Astrocyte of the spinal cord (primary cell): ENCODE measurements around the gene PTPRD.

Source experiments
- DNase-seq: peaks from one replicate; pipeline ENCODE4 v3.0.0; 2011; ENCODE audit warnings: low read depth, low spot score
- H3K4me3 ChIP-seq: 2 replicates; pipeline ENCODE4 v1.5.1; 2011; ENCODE audit warnings: low read depth, mild to moderate bottlenecking, low read length, moderate library complexity
- CTCF ChIP-seq: IDR thresholded peaks from 2 replicates; pipeline ENCODE4 v1.5.1; 2012; ENCODE audit warnings: low read depth, mild to moderate bottlenecking, low read length, inconsistent platforms
- in situ Hi-C: cut with HindIII; loops from 2 replicates; pipeline ENCODE4 v1.10.0; 2017; ENCODE audit warnings: low sequenced_read_pairs

Gene PTPRD

GRCh38 chr9:8887369-8887768 is 1725.4 kb downstream of the PTPRD start:
- no peak for TF ChIP-seq CTCF
- no peak overlapping the region for H3K4me3 ChIP-seq
- in situ Hi-C loops: no loop called here
- DNase-seq: no peak

DNA sequence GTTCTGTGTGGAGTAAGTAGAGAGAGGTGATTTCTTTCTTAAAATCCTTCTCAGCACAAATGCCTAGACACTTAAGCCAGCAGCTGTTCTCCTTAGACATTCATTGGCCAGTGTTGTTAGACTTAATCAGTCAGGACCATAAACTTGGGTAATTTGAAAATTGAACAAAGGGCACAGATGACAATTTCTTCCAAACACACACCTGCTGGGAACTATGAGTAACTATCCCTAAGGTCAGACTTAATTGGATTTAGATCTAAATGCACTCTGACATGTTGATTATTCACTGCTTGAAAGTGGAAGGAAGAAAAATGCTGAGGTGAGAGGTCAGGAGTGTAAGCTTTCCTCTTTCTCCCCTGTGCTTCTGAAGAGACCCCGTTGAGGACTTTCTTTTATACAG is 1729.5 kb downstream of the PTPRD start:
- no peak overlapping the region for H3K4me3 ChIP-seq

GRCh38 chr9:8880060-8880459 is 1732.7 kb downstream of the PTPRD start:
- no peak for DNase-seq
- TF ChIP-seq CTCF: no peak
- in situ Hi-C loops: no loop called here
- no peak overlapping the region for H3K4me3 ChIP-seq

More for the DNA sequence above, 1729.5 kb downstream of the PTPRD start:
- in situ Hi-C loops: no loop called here
- no peak for DNase-seq
- TF ChIP-seq CTCF: no peak

- TF ChIP-seq CTCF: no peak
- H3K4me3 ChIP-seq: no peak overlapping the region
- no peak for DNase-seq
- in situ Hi-C loops: no loop called here
Observed at GRCh38 chr9:8879284-8879683, 1733.5 kb downstream of the PTPRD start.

DNA sequence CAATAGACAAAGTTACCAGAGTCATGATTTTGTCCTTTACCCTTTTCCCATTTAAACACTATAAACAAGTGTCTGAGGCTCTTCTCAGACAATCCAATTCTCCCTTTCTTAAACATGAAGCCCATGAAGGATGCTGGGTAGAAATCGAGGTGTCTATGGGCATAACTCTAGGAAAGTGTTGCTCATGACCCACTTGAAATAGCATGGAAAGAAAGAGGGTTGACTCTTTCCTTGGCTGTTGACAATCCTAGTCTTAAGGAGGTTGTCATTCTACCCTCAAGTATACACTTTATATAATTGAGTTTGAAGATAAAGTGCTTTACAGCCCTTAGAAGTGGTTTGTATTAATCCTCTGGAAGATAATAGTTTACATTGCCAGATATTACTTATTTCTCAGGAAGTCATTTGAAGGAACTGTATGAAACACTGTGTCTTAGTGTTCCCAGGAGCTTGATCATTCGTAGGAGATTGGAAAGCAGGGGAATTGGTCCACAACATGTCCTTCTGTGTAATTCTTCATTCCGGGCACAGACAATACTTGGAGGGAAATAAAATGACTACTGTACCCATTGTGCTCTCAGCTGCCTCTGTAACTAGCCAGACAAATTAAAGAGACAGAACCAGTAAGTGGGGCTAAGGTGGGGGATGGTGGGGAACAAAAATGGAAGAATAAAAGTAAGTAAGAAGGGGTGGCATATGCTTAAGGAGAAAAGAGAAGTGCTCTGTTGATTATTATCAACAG is 1734.9 kb downstream of the PTPRD start:
- DNase-seq: no peak
- no peak overlapping the region for H3K4me3 ChIP-seq
- TF ChIP-seq CTCF: no peak
- in situ Hi-C loops: no loop called here

DNA sequence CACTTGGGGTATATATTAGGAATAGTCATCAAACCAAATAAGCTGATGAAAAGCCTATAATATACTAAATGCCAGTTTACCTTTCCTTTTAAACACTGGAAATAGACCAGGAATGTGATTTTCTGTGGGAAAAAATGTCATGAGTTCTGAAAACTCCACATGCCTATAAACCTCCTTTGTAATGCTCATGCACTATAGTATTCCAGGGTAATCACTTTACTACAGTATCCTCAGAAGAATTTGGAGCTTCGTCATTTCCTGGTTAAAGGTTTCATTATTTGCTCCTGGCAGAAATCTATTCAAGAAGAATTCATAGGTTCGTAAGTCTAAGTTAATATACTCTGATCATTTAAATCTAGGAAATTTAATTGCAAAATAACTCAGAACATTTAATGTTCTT is 1736.5 kb downstream of the PTPRD start:
- no peak overlapping the region for H3K4me3 ChIP-seq
- in situ Hi-C loops: no loop called here
- TF ChIP-seq CTCF: no peak
- DNase-seq: no peak
